Measurements from ENCODE around the gene CDK4.

CDK4 gene

DNA sequence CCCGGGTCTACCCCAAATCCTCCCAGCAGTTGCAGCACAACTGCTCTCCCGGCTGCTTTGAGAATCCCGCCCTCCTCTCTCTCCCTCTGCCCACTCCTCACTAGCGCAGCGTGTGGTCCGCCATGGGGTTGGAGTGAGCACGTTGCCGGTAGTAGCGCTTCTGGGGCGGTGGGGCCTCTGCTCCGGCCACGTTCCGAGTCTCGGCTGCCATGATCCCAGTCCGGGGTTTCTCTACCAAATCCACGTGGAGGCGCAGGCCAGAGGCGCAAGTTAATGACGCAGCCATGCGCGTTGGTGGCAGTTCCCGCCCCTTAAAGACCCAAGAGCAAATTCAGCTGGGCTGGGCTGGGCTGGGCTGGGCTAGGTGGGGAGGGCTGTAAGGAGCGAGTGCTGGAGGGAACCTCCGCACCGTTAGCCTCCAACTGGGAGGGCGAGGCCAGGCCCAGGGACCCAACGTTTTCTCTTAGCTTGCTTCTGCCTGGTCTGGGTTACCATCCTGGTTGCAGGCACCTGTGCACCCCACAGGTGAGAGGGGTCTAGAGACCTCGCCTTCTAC is 19.8 kb upstream of the CDK4 start, which contains the start of gene METTL1:
Gene METTL1 (minus strand): TSS at position 233 of the 556 bp plus-strand sequence. CDS start 22 bp downstream, at position 211.
- peak; percentile 90 for DNase-seq (ENCODE audit: low spot score)

DNA sequence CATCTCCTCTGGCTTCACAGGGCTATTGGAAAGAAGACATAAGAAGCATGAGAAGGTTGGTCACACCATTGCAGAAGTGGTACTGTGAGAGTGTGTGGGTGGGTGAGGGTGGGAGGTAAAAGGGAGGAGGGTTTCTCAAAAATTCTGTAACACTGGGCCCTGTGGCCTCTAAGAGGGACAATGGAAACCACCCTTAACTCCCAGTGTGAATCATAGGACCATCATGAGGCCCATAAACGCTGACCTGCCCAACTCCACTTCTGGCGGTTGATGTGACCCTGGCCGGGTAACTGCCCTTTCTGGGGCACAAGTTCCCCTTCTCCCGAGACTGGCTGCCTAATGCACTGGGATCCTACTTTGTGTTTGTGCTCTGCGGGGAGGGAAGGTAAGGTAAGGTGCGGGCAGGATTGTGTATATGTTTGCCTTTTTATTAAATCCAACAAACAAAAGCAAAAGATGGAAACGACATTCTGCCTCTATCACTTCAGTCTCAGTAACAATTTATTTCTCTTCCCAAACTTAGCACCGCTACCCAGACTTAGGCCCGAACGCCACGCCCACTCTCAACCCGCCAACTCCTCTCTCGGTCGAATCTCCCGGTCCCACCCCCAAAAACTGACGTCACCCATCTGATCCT is 19.2 kb upstream of the CDK4 start:
- DNase-seq (ENCODE audit: low spot score): peak; percentile 75

DNA sequence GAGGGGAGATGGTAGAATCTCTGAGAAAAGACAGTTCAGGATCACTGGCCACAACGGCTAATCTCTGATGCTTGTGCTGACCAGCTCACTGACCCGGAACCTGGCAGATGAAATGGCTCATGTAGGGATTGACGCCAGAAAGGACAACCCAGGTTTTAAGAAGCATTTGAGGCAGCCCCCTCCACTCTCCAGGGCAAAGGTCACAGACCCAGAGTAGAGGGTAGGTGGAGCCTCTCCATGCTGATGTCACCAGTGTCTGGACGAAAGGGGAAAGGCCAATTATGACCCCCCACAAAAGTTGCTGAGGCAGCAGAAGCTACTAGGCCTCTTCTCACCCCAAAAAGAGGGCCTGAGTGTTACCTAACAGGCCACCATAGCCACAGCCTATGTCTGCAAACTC is 18.6 kb upstream of the CDK4 start:
- no peak for DNase-seq (ENCODE audit: low spot score)

DNA sequence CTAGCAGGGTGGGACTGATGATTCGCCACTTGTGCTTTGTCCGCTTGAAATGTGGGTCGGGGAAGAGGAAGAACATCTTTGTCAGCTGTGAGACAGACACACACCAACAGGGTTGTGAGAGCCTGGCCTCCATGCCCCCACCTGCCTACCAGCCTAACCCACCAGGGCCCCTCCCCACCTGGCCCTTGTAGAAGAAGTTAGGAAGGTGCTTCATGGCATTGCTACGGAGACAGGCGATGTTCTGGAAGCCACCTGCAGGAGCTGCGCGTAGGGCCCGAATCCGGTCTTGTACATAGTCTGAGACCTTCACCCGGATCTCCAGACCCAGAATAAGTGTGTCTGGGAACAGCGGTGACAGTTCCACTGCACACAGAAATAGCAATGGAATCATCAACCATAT is 17.5 kb upstream of the CDK4 start:
- no peak for DNase-seq (ENCODE audit: low spot score)

DNA sequence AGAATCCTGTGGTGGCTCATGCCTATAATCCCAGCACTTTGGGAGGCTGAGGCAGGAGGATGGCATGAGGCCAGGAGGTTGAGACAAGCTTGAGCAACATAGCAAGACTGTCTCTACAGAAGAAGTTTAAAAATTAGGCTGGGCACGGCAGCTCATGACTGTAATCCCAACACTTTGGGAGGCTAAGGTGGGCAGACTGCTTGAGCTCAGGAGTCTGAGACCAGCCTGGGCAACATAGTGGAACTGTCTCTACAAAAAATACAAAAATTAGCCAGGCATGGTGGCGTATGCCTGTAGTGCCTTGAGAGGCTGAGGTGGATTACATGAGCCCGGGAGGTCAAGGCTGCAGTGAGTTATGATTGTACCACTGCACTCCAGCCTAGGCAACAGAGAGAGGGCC is 15.8 kb upstream of the CDK4 start:
- no peak for DNase-seq (ENCODE audit: low spot score)

DNA sequence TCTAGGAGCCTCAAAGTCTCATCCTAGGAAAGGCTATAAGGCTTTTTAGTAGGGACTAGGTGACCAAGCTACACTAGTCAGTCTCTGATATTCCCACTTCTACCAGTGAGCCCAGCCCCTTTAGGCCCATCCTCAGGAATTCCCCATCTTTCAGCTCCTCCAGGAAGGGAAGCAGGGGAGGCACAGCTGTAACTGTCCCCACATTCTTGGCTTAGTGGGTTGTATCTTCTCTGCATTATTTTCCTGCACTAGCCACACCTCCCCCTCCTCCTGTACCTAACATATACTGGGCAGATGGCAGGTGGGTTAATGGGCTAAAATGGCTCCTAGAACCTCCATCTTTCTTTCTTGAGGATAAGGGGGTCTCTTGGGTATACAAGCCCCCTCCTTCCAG is 15.2 kb upstream of the CDK4 start:
- no peak for DNase-seq (ENCODE audit: low spot score)

DNA sequence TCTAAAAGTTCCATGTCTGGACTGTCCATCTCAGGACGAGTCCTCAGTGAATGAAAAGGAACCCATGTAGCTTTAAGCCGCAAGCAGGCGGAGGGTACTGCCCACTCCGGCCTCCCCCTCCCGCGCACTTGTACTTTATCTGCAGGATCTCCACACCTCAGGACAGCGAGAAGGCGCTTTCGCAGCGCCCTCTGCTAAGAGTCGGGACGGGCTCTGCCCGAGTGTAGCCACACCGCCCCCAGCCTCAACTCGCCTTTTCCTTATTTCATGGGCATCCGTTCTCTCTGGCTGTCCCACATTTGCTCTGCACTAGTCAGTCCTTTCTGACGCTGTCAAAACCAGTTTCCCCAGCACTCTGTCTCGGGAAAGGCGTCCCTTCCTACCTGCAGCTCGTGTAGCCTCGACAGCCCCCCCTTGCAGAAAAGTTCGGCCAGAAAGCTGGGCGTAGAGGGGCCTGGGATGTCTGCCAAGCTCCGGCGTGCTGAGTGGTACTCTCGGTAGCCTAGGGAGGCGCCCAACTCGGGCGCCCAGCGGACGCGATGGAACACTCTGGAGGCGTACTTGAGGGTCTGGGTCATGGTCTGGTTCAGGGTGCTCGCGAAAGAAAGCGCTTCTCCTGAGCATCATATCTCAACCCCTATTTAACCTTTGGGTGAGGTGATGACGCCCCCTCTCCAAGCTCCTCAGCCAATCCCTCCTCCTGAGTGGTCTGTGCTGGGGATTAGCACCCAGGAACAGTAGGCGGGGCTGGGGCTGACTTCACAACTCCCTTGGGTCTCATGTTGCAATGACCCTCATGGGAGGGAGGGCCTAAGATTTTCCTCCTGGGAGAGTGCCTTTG is 14.6 kb upstream of the CDK4 start, which contains the start of gene CYP27B1:
Gene CYP27B1 (minus strand): TSS at position 615 of the 841 bp plus-strand sequence. CDS start 37 bp downstream, at position 578.
- no peak for DNase-seq (ENCODE audit: low spot score)

DNA sequence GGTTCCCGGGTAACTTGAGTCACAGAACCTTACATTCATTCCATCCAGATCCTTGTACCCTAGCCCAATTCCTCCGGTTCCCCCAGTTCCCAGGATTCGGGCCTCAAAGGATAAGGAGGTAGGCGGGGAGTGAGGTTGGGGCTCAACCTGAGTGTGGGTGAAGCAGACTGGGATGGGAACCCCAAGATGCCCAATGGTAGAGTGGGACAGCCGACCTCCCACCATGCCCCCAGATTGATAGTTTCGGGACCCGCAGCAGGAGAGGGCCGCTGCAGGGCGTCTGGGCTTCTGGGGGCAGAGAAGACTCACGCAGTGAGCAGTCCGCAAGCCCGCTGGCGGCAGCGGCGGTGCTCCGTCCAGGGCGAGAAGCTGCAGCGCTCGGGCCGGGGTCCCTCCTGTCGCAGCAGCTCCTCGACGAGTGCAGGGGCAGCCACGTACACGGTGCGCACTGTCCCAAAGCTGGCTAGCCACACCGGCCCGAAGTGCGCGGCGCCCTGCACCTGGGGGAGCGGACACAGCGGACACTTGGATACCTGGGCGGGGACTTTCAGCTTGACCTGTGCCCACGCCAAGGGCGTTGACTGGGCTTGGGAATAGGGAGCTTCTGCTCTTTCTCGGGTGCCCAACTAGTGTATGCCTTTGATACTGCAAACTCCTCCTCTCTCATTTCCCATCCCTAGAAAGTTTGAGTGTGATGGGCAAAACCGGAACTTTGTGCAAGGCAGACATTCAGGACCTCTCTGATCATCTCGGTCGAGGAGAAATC is 13.8 kb upstream of the CDK4 start:
- no peak for DNase-seq (ENCODE audit: low spot score)

DNA sequence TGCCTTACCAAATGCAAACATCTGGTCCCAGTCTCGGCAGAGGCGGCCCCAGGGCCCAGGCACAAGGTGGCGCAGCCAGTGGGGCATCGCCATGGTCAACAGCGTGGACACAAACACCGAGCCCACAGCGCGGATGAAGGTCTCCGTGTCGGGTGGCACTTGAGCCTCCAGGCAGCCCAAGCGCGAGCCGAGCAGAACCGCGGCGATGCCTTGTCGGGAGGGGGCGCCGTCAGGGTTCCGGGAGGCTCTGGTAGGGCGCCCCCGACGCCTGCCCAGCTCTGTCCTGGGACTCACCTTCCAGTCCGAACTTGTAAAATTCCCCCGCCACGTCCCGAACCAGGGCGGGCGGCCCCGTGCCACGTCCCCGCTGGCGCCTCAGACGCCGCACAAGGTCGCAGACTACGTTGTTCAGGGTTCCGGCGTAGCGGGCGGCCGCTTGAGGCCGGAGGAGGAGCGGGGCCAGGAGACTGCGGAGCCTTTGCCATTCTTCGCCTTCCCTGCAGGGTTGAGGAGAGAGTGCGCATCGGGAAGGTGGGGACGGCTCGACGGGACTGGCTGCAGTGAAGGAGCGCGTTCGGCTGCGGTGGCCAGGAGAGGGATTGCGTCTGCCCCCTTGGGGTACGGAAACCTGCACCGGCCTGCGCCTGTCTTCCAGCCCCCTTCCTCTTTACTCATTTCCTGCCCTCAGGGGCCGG is 13.0 kb upstream of the CDK4 start:
- peak; percentile 40 for DNase-seq (ENCODE audit: low spot score)

DNA sequence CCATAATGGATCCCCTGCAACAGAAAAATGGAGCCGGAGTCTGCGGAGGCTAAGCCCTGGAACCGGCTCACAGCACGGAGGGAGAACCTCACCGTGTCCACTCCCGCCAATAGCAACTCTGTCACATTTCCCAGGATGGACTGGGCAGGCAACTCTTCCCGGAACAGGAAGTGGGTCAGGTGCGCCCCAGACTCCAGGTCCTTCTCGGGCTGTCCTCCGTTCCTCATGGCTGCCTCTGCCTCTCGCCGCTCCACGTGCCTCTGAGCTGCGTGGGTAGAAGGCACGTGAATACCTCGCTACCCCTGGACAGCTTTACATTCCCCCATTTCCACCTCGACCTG is 12.5 kb upstream of the CDK4 start:
- no peak for DNase-seq (ENCODE audit: low spot score)

DNA sequence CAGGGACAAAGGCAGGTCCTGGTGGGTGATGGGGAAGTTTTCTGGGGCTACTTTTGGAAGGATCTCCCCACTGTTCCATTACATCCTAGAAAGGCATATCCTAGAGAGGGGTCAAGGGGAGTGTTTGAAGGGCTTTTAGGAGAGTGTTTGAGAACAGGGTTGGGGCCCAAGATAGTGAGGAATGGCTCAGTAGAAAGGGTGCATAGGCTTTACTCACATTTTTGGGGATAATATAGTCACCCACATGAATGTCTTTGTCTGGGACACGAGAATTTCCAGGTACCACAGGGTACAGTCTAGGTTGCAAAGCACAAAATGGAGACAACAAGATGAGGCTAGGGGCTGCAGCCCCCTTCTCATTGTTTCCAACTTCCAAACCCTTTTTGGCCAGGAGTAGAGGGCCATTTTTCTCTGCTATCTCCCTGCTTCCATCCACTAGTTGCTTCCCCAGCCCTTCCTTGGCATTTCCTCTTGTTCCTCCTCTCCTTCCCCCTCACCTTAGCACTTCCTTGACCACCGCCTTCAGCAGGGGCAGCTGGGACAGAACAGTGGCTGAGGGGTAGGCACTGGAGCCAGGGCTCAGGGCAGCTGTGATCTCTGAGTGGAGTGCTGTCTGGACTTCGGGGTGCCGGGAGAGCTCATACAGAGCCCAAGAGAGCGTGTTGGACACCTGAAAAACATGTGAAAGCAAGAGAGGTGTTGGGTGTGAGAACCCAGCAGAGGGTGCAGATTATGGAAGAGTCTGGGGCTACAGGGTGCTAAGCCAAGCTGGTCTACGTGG is 12.0 kb upstream of the CDK4 start:
- no peak for DNase-seq (ENCODE audit: low spot score)

DNA sequence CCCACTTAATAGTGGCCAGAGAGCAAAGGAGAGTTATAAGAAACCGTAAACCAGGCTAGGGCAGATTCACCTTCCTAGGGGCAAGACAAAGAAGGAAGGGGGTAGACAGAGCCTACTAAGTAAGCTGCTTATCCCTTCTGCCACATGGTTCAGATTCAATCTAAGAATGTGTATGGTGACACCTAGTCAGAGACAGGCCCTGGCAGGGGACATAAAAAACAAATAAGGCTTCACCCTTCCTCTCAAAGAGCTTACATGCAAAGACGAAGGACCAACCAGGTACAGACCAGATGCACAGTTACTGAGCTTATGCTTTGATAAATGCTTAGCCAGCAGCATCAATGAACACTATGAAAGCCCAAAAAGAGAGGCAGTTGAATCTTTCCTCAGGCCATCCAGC is 10.4 kb upstream of the CDK4 start:
- no peak for DNase-seq (ENCODE audit: low spot score)

DNA sequence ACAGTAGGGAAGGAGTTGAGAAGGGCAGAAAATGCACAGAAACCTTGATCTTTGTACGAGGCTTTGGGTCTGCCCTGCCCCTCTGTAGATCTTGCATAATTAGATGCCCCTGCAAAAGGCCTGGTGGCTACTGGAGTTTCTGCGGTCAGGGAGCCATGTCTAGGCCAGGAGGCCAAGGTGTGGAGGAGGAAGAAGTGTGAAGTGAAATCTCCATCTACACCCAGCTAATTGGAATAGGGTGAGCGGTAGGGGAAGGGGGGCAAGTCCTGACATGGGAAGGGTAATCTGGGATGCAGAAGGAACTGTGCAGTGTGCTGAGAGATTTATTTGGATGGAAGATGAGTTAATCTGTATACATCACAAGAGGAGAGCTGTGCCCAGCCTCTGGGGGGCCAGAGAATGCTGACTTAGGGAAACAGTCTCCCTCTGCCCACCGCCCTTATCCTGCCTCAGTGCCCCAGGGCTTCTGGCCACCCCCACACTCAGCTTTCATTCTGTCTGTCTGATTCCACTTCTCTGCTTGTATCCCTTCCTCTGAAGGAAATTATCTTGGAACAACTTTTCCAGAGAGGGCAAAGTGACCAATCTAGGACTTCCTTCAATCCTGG is 9.4 kb upstream of the CDK4 start:
- DNase-seq (ENCODE audit: low spot score): no peak

DNA sequence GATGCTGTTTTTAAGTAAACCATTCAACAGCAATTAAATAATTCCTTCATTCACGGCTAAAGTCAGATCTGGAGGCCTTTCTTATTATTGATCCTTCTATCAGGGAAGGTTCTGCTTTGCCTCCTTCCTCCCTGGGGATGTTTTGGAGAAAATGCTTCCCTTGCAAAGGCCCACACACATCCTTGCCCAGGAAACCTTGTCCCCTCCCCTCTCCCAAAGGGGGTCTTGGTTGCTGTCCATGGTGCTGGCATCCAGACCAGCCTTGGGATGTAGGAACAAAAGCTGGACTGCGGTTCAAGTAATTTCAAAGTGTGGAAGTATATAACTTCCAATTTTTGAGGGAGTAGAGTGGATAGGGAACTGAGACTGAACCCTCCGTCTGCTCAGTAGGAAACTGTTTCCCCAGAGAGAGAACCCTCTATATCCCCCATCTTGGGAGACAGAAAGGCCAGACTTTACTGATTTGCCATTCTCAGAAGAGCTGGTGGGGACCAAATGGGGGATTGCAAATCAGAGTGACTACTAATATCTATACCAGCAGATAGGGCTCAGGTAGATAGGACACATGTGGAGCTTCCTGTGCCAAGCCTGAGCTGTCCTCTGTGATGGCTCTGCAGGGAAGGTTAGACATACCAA is 8.4 kb upstream of the CDK4 start:
- no peak for DNase-seq (ENCODE audit: low spot score)

DNA sequence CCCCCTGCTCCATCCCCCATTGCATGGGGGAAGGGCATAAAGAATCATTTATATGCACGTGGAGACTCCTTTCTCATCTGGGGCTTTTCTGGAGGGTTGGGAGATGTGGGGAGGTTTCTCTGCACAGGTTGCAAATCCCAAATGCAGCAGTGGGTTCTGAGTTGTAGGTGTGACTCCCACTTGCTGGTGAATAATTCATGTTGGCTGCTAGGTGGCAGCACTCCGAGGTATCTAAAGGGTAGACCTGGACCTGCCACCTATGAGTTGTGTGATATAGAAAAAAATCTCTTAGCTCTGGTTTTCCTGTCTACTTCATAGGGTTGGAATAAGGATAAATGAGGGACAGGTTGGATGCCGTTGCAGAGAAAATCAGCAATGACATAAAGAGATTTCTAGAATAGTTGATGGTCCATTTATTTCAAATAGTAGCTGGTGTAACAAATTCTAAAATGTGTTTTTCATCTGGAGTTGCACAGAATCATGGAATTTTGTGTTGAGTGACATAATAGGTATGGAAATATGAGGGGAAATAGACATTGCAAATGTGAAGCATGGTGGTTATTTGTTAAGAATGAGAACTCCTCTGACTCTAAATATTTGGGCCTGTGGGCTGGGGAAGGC is 7.4 kb upstream of the CDK4 start:
- peak; percentile 57 for DNase-seq (ENCODE audit: low spot score)

DNA sequence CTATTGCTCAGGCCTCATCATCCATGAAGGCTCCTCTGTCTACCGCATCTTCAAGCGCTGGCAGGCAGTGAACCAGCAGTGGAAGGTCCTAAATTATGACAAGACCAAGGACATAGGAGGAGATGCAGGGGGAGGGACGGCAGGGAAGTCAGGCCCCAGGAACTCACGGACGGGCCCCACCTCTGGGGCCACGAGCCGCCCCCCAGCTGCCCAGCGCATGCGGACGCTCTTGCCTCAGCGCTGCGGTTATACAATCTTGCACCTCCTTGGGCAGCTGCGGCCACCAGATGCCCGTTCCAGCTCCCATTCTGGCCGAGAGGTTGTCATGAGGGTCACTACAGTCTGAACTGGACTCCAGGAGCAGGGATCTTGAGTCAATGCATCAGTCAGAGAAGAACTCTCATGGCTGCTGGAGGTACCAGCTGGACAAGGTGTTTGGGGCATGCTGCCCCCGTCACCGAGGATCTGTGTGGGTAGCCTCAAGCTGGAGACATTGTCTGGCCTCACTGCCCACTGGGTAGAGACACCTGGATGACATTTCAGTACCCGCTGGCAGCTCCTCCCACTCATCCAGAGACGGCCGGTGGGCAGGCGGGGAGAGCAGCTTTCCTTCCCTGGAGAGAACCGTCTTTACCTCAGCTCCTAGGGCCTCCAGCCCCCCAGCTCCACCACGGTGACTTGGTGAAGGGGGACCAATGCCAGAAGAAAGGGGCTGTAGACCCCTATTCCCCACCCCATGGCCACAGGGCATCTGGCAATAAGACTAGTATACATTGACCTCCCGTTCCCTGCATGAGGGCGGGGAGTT is 6.6 kb upstream of the CDK4 start:
- DNase-seq (ENCODE audit: low spot score): no peak

DNA sequence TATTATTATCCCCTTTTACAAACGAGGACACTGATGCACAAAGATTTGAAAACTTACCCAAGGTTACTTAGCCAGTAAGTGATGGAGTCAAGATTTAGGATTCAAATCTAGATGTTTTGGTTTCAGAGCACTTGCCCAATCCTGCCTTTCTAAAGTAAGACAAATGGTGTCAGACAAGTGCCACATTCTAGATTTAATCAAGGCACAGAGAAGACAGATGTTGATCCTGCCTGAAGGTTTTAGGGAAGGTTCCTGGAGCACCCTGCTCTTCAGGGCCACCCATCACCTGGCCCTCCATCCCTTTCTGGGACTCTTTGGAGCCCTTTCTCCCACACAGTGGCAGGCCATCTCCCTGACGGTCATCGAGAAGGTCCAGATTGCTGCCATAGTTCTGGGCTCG is 5.7 kb upstream of the CDK4 start:
- DNase-seq (ENCODE audit: low spot score): no peak

DNA sequence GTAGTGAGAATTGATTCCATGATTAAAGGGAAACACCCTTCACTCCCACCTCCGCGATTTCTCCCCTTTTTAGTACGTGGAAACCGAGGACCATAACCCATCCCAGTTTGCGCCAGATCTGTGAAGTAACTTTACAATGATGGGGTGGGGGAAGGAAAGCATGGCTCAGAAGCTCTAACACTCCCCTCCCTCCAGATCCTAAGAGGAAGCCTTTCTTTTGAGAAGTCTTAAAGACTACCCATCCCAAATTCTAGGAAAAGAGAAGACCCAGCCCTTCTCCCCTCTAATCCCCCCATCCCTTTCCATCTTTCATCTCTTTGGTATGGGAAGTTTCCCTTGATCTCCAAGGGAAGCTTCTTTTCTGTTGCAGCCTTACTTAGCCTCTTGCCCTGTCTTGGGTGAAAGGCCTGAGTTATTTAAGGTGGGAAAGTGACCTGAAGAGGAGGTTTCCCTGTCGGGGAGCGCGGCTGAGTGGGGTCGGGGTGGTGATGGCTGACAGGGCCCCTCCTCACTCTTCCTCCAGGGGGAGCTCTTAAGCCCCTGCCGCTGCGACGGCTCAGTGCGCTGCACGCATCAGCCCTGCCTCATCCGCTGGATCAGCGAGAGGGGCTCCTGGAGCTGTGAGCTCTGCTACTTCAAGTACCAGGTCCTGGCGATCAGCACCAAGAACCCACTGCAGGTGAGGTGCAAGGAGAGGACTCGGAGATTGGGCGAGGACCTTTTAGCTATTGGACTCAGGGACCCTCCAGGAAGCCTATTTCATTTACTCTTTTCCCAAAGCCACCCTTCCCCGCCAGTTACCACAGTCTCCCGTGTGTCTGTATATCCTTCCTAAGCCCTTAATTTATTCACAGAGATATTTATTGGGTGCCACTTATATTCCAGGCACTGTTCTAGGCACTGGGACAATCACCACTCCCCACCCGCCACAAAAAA is 4.6 kb upstream of the CDK4 start:
- peak; percentile 73 for DNase-seq (ENCODE audit: low spot score)
